Smooth muscle cell (in vitro differentiated cells): Measurements from ENCODE around the gene FAHD2A. TPM values are rescaled to one million over a fixed set of nuclear protein-coding genes. Genes with fewer than 3 reads are reported as not detected.
"Not testable (repeated sequence)": the region's sequence is repeated elsewhere in the genome, so short reads cannot be mapped to it uniquely, and the experiment has no call there.

Source experiments
- DNase-seq: peaks from one replicate; lab custom pipeline; 2025; ENCODE audit not compliant: unreplicated experiment; lab: John Stamatoyannopoulos, UW
- H2AFZ ChIP-seq: fragments of 200-600 bp; sonication (generic); 2 replicates; pipeline ENCODE4 v1.6.0; 2016; ENCODE audit warnings: antibody characterized with exemption, low read depth, mild to moderate bottlenecking
- H3F3A ChIP-seq: fragments of 200-600 bp; sonication (generic); 2 replicates; pipeline ENCODE4 v1.6.0; 2017; ENCODE audit warnings: antibody characterized with exemption, low read depth
- H3K27ac ChIP-seq: fragments of 200-600 bp; sonication (generic); 2 replicates; pipeline ENCODE4 v1.5.1; 2016; ENCODE audit warnings: low read depth, mild to moderate bottlenecking
- H3K27me3 ChIP-seq: fragments of 200-600 bp; sonication (generic); 2 replicates; pipeline ENCODE4 v1.6.1; 2016; ENCODE audit warnings: low read depth, mild to moderate bottlenecking
- H3K36me3 ChIP-seq: fragments of 200-600 bp; sonication (generic); 2 replicates; pipeline ENCODE4 v1.5.1; 2016; ENCODE audit warnings: low read depth
- H3K4me1 ChIP-seq: fragments of 200-600 bp; sonication (generic); 2 replicates; pipeline ENCODE4 v1.5.1; 2016; ENCODE audit warnings: low read depth
- H3K4me2 ChIP-seq: fragments of 200-600 bp; sonication (generic); 2 replicates; pipeline ENCODE4 v1.6.0; 2016; ENCODE audit warnings: mild to moderate bottlenecking
- H3K4me3 ChIP-seq: fragments of 200-600 bp; sonication (generic); 2 replicates; pipeline ENCODE4 v1.5.1; 2016; ENCODE audit warnings: mild to moderate bottlenecking
- H3K79me2 ChIP-seq: fragments of 200-600 bp; sonication (generic); 2 replicates; pipeline ENCODE4 v1.6.0; 2016; ENCODE audit warnings: low read depth, mild to moderate bottlenecking
- H3K9ac ChIP-seq: fragments of 200-600 bp; sonication (generic); 2 replicates; pipeline ENCODE4 v1.6.0; 2016; ENCODE audit warnings: low read depth
- H3K9me3 ChIP-seq: fragments of 200-600 bp; sonication (generic); replicated peaks from 2 replicates; pipeline ENCODE4 v1.5.1; 2016; ENCODE audit warnings: low read depth
- H4K20me1 ChIP-seq: fragments of 200-600 bp; sonication (generic); 2 replicates; pipeline ENCODE4 v1.6.0; 2016; ENCODE audit warnings: low read depth
- WGBS: methylation state at CpG from one replicate; pipeline ENCODE4 v1.1.7; 2016; ENCODE audit warnings: low lambda C conversion rate; 5-methylcytosine and 5-hydroxymethylcytosine counted together
- polyA plus RNA-seq: library from polyadenylated mRNA; unstranded; fragments of >200 nt; fragmentation: Nextera tagmentation; extraction: Ambion mirVana; gene quantifications from 2 replicates; pipeline ENCODE4 v1.2.1, GENCODE V29; 2016
- total RNA-seq: library from RNA; depleted of rRNA; stranded (reverse); fragments of >200 nt; gene quantifications from 2 replicates; pipeline ENCODE4 v1.2.3, GENCODE V29; 2014
- TF ChIP-seq, protein P1 (sequence below): fragments of 200-600 bp; sonication (generic); IDR thresholded peaks from 2 replicates; pipeline ENCODE4 v1.5.1; 2017; ENCODE audit warnings: borderline replicate concordance, mild to moderate bottlenecking, antibody characterized with exemption; ENCODE audit not compliant: insufficient read depth, poor library complexity, severe bottlenecking

The FAHD2A gene
- total and polyA plus RNA-seq, 2 experiments from 2014 or later, result 32.2 to 44.6 TPM

DNA sequence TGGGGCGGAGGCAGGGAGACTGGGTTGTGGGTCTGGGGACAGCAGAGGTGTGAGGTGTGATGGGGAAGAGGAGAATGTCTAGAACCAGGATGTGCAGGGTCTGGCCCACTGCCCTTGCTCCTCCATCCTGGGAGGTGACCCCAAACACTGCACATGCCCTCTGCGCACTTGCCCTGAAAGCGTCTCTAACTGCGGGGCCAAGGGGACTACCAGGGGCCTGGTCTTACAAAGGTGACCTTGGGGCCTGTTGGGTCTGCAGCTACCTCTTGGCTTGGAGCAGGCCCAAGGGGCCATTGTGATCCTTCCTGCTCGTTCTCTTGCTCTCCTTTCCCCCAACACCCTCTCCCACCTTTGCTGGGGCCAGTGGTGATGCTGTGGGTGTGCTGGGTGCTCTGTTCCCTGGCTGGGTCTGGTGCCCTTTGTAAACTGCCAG, 48.0 kb upstream of the FAHD2A start:
- WGBS, result 87% methylated on average over 5 of the region's 5 CpGs
- Histone ChIP-seq H3K27me3 (no peaks in the 10 kb centered on the region), H3K27ac (no peak overlapping the region), H4K20me1 (no peaks in the 10 kb centered on the region), H3K4me2 (no peak overlapping the region), H3K9ac (no peak overlapping the region), H3K4me1 (no peaks in the 10 kb centered on the region), H3K9me3 (no peaks in the 10 kb centered on the region), H3K36me3 (no peaks in the 10 kb centered on the region), H3F3A (no peaks in the 10 kb centered on the region), H2AFZ (no peak overlapping the region), H3K4me3 (no peak overlapping the region), H3K79me2 (no peaks in the 10 kb centered on the region)
- DNase-seq, result no peak
- TF ChIP-seq, protein P1, sequence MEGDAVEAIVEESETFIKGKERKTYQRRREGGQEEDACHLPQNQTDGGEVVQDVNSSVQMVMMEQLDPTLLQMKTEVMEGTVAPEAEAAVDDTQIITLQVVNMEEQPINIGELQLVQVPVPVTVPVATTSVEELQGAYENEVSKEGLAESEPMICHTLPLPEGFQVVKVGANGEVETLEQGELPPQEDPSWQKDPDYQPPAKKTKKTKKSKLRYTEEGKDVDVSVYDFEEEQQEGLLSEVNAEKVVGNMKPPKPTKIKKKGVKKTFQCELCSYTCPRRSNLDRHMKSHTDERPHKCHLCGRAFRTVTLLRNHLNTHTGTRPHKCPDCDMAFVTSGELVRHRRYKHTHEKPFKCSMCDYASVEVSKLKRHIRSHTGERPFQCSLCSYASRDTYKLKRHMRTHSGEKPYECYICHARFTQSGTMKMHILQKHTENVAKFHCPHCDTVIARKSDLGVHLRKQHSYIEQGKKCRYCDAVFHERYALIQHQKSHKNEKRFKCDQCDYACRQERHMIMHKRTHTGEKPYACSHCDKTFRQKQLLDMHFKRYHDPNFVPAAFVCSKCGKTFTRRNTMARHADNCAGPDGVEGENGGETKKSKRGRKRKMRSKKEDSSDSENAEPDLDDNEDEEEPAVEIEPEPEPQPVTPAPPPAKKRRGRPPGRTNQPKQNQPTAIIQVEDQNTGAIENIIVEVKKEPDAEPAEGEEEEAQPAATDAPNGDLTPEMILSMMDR, result no peak

GRCh38 chr2:95354925-95355324, 47.6 kb upstream of the FAHD2A start:
- TF ChIP-seq, protein P1, result no peak
- DNase-seq, result no peak
- H2AFZ ChIP-seq, result no peak overlapping the region

GRCh38 chr2:95355486-95355885, 47.0 kb upstream of the FAHD2A start:
- not testable (repeated sequence) for H2AFZ ChIP-seq, H3K9ac ChIP-seq, H3K79me2 ChIP-seq, H3K4me3 ChIP-seq, H3K27me3 ChIP-seq, H3K4me1 ChIP-seq, H3K4me2 ChIP-seq, H3K27ac ChIP-seq, H3F3A ChIP-seq, H3K36me3 ChIP-seq, H3K9me3 ChIP-seq, DNase-seq, H4K20me1 ChIP-seq
- WGBS, result 83% methylated on average over 5 of the region's 5 CpGs

More at GRCh38 chr2:95354925-95355324, 47.6 kb upstream of the FAHD2A start:
- Histone ChIP-seq H3K27me3 (no peaks in the 10 kb centered on the region), H3K4me3 (no peak overlapping the region), H3K4me2 (no peak overlapping the region), H3K4me1 (no peaks in the 10 kb centered on the region), H3K79me2 (no peaks in the 10 kb centered on the region), H3F3A (no peaks in the 10 kb centered on the region), H3K9ac (no peak overlapping the region), H3K27ac (no peak overlapping the region), H3K9me3 (no peaks in the 10 kb centered on the region), H3K36me3 (no peaks in the 10 kb centered on the region), H4K20me1 (no peaks in the 10 kb centered on the region)
- 95% methylated on average over 8 of the region's 8 CpGs for WGBS

DNA sequence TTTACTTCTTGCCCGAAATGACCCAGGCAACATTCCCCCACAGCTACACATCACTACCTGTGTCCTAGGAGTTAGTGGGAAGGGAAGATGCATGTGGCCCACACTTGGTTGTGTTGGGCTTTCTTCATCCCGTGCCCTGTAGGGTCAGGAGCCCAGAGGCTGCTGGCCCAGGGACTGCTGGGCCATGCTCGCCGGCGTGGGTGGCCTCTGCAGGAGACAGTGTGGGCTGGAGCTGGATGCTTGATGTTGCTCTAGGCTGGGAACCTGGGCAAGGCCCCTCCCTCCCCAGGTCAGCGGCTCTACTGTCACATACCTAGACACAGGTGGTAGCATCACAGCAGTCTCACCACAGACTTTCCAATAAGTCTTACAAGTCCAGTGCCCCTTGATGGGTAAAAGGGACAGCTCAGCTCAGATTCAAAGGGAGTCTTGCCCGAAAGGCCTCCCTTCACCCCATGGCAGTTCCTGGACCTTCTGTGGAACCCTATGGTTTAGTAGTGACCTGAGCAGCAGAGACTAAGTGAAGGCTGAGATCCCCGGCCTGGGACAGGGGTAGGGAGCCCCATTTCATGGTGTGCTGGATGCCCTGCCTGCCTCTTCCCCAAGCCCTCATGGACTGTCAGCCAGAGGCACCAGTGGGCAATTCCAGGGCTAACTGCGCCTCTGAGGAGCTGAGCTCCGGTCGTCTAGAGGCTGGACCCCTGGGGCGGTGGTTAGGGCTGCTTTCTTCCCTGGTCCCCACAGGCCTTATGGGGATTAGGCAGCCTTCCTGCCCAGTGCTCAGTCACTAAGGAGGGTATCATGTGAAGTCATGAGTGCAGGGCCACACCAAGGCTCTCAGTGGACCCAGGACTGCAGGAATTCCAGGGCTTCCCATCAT, 45.4 kb upstream of the FAHD2A start:
- Histone ChIP-seq H3K27ac (no peak overlapping the region), H3K4me2 (no peak overlapping the region), H3K9ac (no peak overlapping the region), H3K27me3 (no peaks in the 10 kb centered on the region), H3K36me3 (no peaks in the 10 kb centered on the region), H3K9me3 (no peaks in the 10 kb centered on the region), H3K79me2 (no peaks in the 10 kb centered on the region), H3K4me1 (no peaks in the 10 kb centered on the region), H3K4me3 (no peak overlapping the region), H4K20me1 (no peaks in the 10 kb centered on the region), H3F3A (no peaks in the 10 kb centered on the region), H2AFZ (no peak overlapping the region)
- DNase-seq, result no peak
- TF ChIP-seq, protein P1, result no peak
- WGBS, result 88% methylated on average over 12 of the region's 12 CpGs
